Astrocyte of the spinal cord (primary cell): ENCODE results near the gene NEMF.
"Not testable (repeated sequence)": the region's sequence is repeated elsewhere in the genome, so short reads cannot be mapped to it uniquely, and the experiment has no call there.

Experiments
- DNase-seq: peaks from one replicate; pipeline ENCODE4 v3.0.0; 2011; ENCODE audit warnings: low read depth, low spot score
- H3K4me3 ChIP-seq: 2 replicates; pipeline ENCODE4 v1.5.1; 2011; ENCODE audit warnings: low read depth, mild to moderate bottlenecking, low read length, moderate library complexity
- in situ Hi-C: cut with HindIII; loops from 2 replicates; pipeline ENCODE4 v1.10.0; 2017; ENCODE audit warnings: low sequenced_read_pairs
- TF ChIP-seq, protein P1 (sequence below): IDR thresholded peaks from 2 replicates; pipeline ENCODE4 v1.5.1; 2012; ENCODE audit warnings: low read depth, mild to moderate bottlenecking, low read length, inconsistent platforms

The NEMF gene

DNA sequence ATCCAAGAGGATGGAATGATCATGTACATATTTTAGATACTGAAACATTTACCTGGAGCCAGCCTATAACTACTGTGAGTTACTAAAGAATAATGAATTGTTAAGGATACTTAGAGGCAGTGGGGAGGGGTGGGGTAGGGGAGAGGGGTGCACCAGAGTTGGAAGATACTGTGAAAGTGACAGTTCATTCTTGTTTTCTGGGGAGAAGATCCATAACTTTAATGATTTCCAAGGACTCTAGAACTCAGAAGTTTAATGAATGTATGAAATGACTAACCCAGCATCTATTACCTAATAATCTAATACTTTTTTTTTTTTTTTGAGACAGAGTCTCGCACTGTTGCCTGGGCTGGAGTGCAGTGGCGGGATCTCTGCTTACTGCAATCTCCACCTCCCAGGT, 74.2 kb downstream of the NEMF start:
- H3K4me3 ChIP-seq: no peak overlapping the region
- DNase-seq: no peak
- TF ChIP-seq, protein P1, sequence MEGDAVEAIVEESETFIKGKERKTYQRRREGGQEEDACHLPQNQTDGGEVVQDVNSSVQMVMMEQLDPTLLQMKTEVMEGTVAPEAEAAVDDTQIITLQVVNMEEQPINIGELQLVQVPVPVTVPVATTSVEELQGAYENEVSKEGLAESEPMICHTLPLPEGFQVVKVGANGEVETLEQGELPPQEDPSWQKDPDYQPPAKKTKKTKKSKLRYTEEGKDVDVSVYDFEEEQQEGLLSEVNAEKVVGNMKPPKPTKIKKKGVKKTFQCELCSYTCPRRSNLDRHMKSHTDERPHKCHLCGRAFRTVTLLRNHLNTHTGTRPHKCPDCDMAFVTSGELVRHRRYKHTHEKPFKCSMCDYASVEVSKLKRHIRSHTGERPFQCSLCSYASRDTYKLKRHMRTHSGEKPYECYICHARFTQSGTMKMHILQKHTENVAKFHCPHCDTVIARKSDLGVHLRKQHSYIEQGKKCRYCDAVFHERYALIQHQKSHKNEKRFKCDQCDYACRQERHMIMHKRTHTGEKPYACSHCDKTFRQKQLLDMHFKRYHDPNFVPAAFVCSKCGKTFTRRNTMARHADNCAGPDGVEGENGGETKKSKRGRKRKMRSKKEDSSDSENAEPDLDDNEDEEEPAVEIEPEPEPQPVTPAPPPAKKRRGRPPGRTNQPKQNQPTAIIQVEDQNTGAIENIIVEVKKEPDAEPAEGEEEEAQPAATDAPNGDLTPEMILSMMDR: no peak
- in situ Hi-C loops: no loop called here

DNA sequence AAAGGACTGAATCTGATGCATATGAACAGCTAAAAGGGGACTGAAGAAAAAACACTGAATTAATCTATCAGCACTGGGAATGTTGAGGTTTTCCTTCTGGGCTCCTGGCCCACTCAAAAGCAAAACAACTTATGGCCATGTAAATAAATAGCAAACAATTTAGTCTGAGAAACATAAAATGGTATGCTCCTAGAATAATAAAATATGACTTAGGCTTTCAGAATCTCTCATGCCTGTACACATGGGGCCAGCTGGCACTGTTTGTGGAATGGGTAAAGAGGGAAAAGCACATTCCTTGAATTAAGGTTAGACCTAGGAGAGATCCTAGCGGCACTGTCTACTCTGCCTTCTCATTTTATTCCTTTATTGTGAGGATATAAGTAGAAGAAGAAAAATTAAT, 78.5 kb downstream of the NEMF start:
- no peak overlapping the region for H3K4me3 ChIP-seq
- in situ Hi-C loops: no loop called here
- DNase-seq: no peak
- TF ChIP-seq, protein P1: no peak

DNA sequence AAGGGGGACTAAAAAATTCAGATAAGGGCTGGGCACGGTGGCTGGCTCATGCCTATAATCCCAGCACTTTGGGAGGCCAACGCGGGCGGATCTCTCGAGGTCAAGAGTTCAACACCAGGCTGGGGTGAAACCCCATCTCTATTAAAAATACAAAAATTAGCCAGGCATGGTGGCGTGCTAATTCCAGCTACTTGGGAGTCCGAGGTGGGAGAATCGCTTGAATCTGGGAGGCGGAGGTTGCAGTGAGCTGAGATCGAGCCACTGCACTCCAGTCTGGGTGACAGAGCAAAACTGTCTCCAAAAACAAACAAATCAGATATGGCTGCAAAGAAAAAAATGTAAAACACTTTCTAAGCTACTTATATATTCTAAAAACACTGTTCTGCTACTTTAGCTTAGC, 80.9 kb downstream of the NEMF start:
- H3K4me3 ChIP-seq, DNase-seq, in situ Hi-C loops: not testable (repeated sequence)

DNA sequence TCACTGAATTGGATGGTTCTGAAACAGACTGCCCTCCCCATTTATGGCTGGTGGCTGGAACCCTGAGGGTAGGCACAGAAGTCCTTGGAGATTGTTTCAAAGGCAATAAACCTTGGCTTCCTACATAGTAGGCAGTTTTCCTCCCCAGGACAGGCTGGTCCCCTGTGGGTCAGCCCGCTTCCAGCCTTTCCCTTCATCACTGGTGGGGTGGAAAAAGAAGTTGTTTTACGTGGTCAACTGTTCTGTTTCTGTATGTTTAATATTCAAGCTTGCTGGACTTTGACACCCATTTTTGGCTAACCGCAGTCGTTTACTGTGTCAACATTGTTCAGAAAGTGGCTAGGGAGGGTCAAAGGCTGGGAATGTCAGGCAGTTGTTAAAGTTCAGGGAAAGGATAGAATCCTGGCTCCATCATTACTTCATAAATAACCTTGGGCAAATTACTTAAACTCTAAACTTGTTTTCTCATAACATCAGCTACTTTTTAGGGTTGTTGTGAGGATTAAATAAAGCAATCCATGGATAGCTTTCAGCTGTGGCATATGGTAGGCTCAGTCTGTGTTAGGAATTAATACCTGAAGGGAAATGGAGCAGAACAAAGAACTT, 82.3 kb downstream of the NEMF start:
- no peak overlapping the region for H3K4me3 ChIP-seq
- TF ChIP-seq, protein P1: no peak

DNA sequence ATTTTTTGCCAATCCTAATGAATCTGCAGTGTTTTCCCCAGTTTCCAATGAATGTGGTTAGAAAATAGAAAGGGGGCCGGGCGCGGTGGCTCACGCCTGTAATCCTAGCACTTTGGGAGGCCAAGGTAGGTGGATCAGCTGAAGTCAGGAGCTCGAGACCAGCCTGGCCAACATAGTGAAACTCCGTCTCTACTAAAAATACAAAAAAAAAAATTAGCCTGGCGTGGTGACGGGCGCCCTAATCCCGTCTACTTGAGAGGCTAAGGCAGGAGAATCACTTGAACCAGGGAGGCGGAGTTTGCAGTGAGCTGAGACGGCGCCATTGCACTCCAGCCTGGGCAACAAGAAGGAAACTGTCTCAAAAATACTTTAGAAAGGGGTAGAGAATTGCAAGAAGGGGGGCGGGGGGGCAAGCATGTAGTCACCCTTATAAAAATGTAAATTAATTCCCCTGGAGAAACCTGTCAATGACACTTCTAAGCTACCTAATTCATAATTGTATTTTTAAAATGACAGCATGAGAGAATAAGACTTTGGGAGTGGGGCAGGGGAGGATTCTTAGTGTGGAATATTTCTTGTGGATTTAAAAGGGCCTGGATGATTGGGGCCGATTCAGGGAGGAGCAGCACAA, 82.9 kb downstream of the NEMF start:
- TF ChIP-seq, protein P1: no peak
- in situ Hi-C loops: no loop called here
- DNase-seq: no peak
- peak overlapping the region; percentile 87 for H3K4me3 ChIP-seq

More for the DNA sequence above, 82.3 kb downstream of the NEMF start:
- in situ Hi-C loops: no loop called here
- DNase-seq: peak; percentile 47

DNA sequence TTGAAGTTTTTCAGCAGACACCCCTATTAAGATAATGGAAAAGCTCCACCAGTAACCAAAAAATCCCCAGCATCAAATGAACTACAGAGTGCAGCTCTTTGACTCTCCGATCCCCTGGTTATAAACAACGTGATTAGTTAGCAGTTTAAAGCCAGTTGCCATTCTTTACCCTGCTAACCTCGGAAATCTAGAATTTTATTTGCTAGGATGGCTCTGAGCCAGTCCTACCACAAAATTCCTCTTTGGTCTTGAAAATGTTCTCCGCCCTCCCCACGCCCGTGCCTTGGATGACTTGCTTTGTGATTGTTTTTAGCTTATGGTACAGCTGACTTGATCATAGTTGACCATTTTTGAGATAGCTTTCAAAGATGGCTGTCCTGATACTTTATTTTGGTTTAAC, 83.4 kb downstream of the NEMF start:
- in situ Hi-C loops: no loop called here
- H3K4me3 ChIP-seq: peak overlapping the region; percentile 87
- peak; percentile 60 for DNase-seq
- TF ChIP-seq, protein P1: no peak

DNA sequence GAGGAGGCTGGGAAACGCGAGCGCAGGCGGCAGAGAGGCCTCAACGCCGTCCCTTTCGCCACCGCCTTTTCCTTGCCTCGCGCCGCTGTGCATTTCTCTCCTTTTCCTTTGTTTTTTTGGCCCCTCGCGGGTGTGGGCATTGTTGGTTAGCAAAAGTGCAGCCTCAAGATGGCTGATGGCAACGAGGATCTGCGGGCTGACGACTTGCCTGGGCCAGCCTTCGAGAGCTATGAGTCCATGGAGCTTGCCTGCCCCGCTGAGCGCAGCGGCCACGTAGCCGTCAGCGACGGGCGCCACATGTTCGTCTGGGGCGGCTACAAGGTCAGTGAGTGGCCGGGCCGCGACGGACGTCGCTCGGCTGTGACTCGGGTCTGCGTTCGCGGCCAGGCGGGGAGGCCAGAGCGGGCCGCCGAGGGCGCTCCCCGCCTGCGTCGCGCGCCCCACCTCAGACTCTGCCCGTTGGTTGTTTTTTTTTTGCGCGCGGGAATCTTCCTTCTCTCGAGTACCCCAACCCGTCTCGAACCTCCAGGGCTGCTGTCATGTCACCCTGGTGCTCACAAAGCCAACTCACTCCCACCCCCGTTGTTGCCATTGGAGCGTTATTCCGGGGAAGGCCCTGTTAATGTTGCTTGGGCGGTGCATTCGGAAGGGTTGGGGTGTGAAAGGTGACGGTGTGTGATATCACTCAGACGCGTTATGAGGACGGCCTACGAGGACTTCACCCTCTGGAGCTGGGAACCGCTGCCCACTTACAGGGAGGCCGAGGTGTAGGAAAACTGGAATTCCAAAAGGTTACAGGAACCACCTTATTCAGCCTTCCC, 84.1 kb downstream of the NEMF start:
- DNase-seq: peak; percentile 54
- in situ Hi-C loops: no loop called here
- TF ChIP-seq, protein P1: no peak
- H3K4me3 ChIP-seq: peak overlapping the region; percentile 87
